Measurements from ENCODE around the gene MYL6. TPM values are rescaled to one million over a fixed set of nuclear protein-coding genes. Genes with fewer than 3 reads are reported as not detected.

Gene MYL6
- total and polyA plus RNA-seq, 10 of the 15 experiments (the other 5 are each of a cell fraction or from before 2014, with no cell fraction given): 1,000 to 4,116 (median 1,828) TPM

DNA sequence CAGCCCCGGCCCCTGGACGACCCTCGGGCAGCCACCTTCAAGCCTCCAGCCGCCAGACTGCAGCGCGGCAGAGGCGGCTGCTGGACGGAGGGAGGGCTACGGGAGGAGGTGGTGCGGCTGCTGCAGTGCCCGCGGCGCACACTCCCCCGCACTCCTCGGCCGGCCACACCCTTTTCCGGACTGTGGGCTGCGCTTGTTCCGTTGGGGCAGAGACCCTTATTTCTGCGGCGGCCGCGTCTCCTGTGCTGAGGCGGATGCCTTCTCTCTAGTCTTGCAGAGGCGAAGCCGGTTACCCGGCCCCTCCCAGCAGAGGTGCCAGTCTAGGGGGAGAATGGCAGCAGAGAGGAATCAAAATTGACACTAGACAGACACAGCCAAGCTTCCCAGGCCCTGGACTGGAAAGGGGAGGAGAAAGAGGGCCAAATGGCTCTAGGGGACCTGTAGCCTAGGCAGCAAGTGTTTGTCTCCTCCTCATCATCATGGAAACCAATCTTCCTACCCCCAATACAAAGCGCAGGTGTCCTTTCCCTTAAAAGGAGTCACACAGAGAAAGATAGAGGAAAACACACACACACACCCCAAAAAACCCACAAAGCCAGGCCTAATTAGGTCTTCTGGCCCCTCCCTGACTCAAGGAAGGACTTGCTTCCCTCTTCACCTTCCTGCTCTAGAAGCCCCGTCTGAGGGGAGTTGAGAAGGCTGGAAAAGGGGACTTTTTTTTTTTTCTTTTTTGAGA, 28.8 kb upstream of the MYL6 start (continued):
- TF ChIP-seq CUX1 (IDR thresholded peaks at IDR 0.05; ENCODE audit: insufficient replicate concordance, low read depth, low read length) (no peak), GATAD2B (conservative IDR thresholded peaks at IDR 0.05; ENCODE audit: low read depth) (peak; percentile 42; the same call in 1 of the 2 replicates), STAT3 (IDR thresholded peaks at IDR 0.05; ENCODE audit: low read depth, low read length) (no peak), NR2C2 (IDR thresholded peaks at IDR 0.05; ENCODE audit: borderline replicate concordance, control insufficient read depth, insufficient read length, low read depth) (no peak), NFYB (IDR thresholded peaks at IDR 0.05; ENCODE audit: insufficient read depth, low read depth, low read length) (no peak), USF2 (IDR thresholded peaks at IDR 0.05; ENCODE audit: borderline replicate concordance, low read depth, low read length) (no peak), USF1 (IDR thresholded peaks at IDR 0.05; ENCODE audit: borderline replicate concordance, extremely low read length, insufficient read depth, low read depth, low read length) (no peak), MTA2 (IDR thresholded peaks at IDR 0.05; ENCODE audit: low read depth) (no peak), SMAD1 (IDR thresholded peaks at IDR 0.05; ENCODE audit: low read depth, partially characterized antibody) (no peak), ZSCAN29 (IDR thresholded peaks at IDR 0.05) (no peak), CHD4 (IDR thresholded peaks at IDR 0.05) (no peak), NFIC (IDR thresholded peaks at IDR 0.05; ENCODE audit: low read depth, low read length) (no peak)
- TF ChIP-seq, protein P1, sequence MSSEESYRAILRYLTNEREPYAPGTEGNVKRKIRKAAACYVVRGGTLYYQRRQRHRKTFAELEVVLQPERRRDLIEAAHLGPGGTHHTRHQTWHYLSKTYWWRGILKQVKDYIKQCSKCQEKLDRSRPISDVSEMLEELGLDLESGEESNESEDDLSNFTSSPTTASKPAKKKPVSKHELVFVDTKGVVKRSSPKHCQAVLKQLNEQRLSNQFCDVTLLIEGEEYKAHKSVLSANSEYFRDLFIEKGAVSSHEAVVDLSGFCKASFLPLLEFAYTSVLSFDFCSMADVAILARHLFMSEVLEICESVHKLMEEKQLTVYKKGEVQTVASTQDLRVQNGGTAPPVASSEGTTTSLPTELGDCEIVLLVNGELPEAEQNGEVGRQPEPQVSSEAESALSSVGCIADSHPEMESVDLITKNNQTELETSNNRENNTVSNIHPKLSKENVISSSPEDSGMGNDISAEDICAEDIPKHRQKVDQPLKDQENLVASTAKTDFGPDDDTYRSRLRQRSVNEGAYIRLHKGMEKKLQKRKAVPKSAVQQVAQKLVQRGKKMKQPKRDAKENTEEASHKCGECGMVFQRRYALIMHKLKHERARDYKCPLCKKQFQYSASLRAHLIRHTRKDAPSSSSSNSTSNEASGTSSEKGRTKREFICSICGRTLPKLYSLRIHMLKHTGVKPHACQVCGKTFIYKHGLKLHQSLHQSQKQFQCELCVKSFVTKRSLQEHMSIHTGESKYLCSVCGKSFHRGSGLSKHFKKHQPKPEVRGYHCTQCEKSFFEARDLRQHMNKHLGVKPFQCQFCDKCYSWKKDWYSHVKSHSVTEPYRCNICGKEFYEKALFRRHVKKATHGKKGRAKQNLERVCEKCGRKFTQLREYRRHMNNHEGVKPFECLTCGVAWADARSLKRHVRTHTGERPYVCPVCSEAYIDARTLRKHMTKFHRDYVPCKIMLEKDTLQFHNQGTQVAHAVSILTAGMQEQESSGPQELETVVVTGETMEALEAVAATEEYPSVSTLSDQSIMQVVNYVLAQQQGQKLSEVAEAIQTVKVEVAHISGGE (CRISPR knock-in tag; IDR thresholded peaks at IDR 0.05): no peak
- TF ChIP-seq, protein P2, sequence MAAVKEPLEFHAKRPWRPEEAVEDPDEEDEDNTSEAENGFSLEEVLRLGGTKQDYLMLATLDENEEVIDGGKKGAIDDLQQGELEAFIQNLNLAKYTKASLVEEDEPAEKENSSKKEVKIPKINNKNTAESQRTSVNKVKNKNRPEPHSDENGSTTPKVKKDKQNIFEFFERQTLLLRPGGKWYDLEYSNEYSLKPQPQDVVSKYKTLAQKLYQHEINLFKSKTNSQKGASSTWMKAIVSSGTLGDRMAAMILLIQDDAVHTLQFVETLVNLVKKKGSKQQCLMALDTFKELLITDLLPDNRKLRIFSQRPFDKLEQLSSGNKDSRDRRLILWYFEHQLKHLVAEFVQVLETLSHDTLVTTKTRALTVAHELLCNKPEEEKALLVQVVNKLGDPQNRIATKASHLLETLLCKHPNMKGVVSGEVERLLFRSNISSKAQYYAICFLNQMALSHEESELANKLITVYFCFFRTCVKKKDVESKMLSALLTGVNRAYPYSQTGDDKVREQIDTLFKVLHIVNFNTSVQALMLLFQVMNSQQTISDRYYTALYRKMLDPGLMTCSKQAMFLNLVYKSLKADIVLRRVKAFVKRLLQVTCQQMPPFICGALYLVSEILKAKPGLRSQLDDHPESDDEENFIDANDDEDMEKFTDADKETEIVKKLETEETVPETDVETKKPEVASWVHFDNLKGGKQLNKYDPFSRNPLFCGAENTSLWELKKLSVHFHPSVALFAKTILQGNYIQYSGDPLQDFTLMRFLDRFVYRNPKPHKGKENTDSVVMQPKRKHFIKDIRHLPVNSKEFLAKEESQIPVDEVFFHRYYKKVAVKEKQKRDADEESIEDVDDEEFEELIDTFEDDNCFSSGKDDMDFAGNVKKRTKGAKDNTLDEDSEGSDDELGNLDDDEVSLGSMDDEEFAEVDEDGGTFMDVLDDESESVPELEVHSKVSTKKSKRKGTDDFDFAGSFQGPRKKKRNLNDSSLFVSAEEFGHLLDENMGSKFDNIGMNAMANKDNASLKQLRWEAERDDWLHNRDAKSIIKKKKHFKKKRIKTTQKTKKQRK (IDR thresholded peaks at IDR 0.05; ENCODE audit: low read depth, low read length): no peak
